Mucosa of rectum (tissue), 2 donors: ENCODE measurements around the gene NUDT2.

Experiments used
- H3K27ac ChIP-seq, 2 donors: one replicate each; pipeline ENCODE4 v1.7.0; 2013; ENCODE audit warnings: inconsistent platforms in 2 of 2, low read depth in 2 of 2, low read length in 2 of 2
- H3K27me3 ChIP-seq, 2 donors: one replicate each; pipeline ENCODE4 v1.7.0; 2013; ENCODE audit warnings: low read length in 2 of 2; ENCODE audit not compliant: control insufficient read depth in 2 of 2, insufficient read depth in 2 of 2
- H3K36me3 ChIP-seq, 2 donors: one replicate each; pipeline ENCODE4 v1.7.0; 2013; ENCODE audit warnings: low read length in 2 of 2; ENCODE audit not compliant: control insufficient read depth in 2 of 2, insufficient read depth in 2 of 2
- H3K4me1 ChIP-seq, 2 donors: one replicate each; pipeline ENCODE4 v1.7.0; 2013; ENCODE audit warnings: low read length in 2 of 2, mild to moderate bottlenecking in 1 of 2; ENCODE audit not compliant: control insufficient read depth in 2 of 2, insufficient read depth in 2 of 2
- H3K4me3 ChIP-seq, 2 donors: one replicate each; pipeline ENCODE4 v1.7.0; 2013; ENCODE audit warnings: low read length in 2 of 2
- H3K9ac ChIP-seq, 2 donors: one replicate each; pipeline ENCODE4 v1.7.0; 2013; ENCODE audit warnings: low read length in 2 of 2, low read depth in 1 of 2, mild to moderate bottlenecking in 1 of 2
- H3K9me3 ChIP-seq, 2 donors: one replicate each; pipeline ENCODE4 v1.7.0; 2013; ENCODE audit warnings: low read length in 2 of 2; ENCODE audit not compliant: control insufficient read depth in 2 of 2
- donor health status: healthy.
- donor health status: Normal muscosa, but diverticular disease.

Gene NUDT2

GRCh38 chr9:34369636-34370035 lies 40.3 kb downstream of the NUDT2 start:
- Histone ChIP-seq H3K9ac (no peak overlapping the region), H3K27me3 (no peaks in the 10 kb centered on the region), H3K4me3 (no peak overlapping the region), H3K27ac (no peak overlapping the region), H3K9me3 (no peaks in the 10 kb centered on the region), H3K4me1 (peaks cover 4 to 9% of the 10 kb centered on the region in 2 donors), H3K36me3 (peaks cover 34 to 35% of the 10 kb centered on the region in 2 donors)

- no peak overlapping the region for H3K4me3 ChIP-seq
- no peak overlapping the region for H3K9ac ChIP-seq
Measured at GRCh38 chr9:34370335-34370969, 41.1 kb downstream of the NUDT2 start.

GRCh38 chr9:34370970-34371880 lies 41.9 kb downstream of the NUDT2 start:
- H3K4me1 ChIP-seq, result peaks cover 13 to 21% of the 10 kb centered on the region in 2 donors
- peaks cover 34 to 35% of the 10 kb centered on the region in 2 donors for H3K36me3 ChIP-seq
- no peak overlapping the region for H3K27ac ChIP-seq
- no peaks in the 10 kb centered on the region for H3K9me3 ChIP-seq
- no peaks in the 10 kb centered on the region for H3K27me3 ChIP-seq
- H3K4me3 ChIP-seq, result no peak overlapping the region
- no peak overlapping the region for H3K9ac ChIP-seq

More at GRCh38 chr9:34370335-34370969, 41.1 kb downstream of the NUDT2 start:
- no peaks in the 10 kb centered on the region for H3K9me3 ChIP-seq
- H3K27ac ChIP-seq, result no peak overlapping the region
- H3K27me3 ChIP-seq, result no peaks in the 10 kb centered on the region
- peaks cover 34 to 35% of the 10 kb centered on the region in 2 donors for H3K36me3 ChIP-seq
- peaks cover 6 to 13% of the 10 kb centered on the region in 2 donors for H3K4me1 ChIP-seq

GRCh38 chr9:34371886-34372466 lies 42.6 kb downstream of the NUDT2 start:
- Histone ChIP-seq H3K9ac (no peak overlapping the region), H3K36me3 (peaks cover 34 to 35% of the 10 kb centered on the region in 2 donors), H3K4me3 (no peak overlapping the region), H3K27me3 (no peaks in the 10 kb centered on the region), H3K9me3 (no peaks in the 10 kb centered on the region), H3K27ac (no peak overlapping the region), H3K4me1 (peaks cover 15 to 21% of the 10 kb centered on the region in 2 donors)

GRCh38 chr9:34372467-34373011 lies 43.2 kb downstream of the NUDT2 start:
- peaks cover 31 to 34% of the 10 kb centered on the region in 2 donors for H3K36me3 ChIP-seq
- no peak overlapping the region for H3K27ac ChIP-seq
- H3K9me3 ChIP-seq, result no peaks in the 10 kb centered on the region
- H3K4me3 ChIP-seq, result no peak overlapping the region
- peaks cover 19 to 21% of the 10 kb centered on the region in 2 donors for H3K4me1 ChIP-seq
- H3K27me3 ChIP-seq, result no peaks in the 10 kb centered on the region
- no peak overlapping the region for H3K9ac ChIP-seq

- Histone ChIP-seq H3K9ac (peak overlapping the region in 1 of 2 donors; percentile 54), H3K9me3 (no peaks in the 10 kb centered on the region), H3K4me1 (peaks cover 19 to 21% of the 10 kb centered on the region in 2 donors), H3K4me3 (no peak overlapping the region), H3K27ac (peak overlapping the region; percentile 94 to 98), H3K27me3 (no peaks in the 10 kb centered on the region), H3K36me3 (peaks cover 27 to 32% of the 10 kb centered on the region in 2 donors)
Measured at GRCh38 chr9:34373749-34374148, 44.4 kb downstream of the NUDT2 start.

- peak overlapping the region; percentile 41 to 54 for H3K9ac ChIP-seq
- H3K9me3 ChIP-seq, result no peaks in the 10 kb centered on the region
- H3K27me3 ChIP-seq, result no peaks in the 10 kb centered on the region
- H3K4me3 ChIP-seq, result peak overlapping the region; percentile 23 to 32
- H3K27ac ChIP-seq, result peak overlapping the region; percentile 94 to 98
- peaks cover 19 to 24% of the 10 kb centered on the region in 2 donors for H3K4me1 ChIP-seq
- peaks cover 24 to 30% of the 10 kb centered on the region in 2 donors for H3K36me3 ChIP-seq
Measured at GRCh38 chr9:34374339-34374738, 45.0 kb downstream of the NUDT2 start.

- Histone ChIP-seq H3K4me3 (peak overlapping the region; percentile 94 to 95), H3K36me3 (peaks cover 22 to 23% of the 10 kb centered on the region in 2 donors), H3K27me3 (no peaks in the 10 kb centered on the region), H3K9me3 (no peaks in the 10 kb centered on the region), H3K9ac (peak overlapping the region; percentile 94), H3K4me1 (peaks cover 24 to 31% of the 10 kb centered on the region in 2 donors), H3K27ac (peak overlapping the region; percentile 94 to 98)
Measured at GRCh38 chr9:34374905-34375552, 45.7 kb downstream of the NUDT2 start.

GRCh38 chr9:34375901-34376595 lies 46.7 kb downstream of the NUDT2 start:
- Histone ChIP-seq H3K36me3 (peaks cover 13 to 15% of the 10 kb centered on the region in 2 donors), H3K4me1 (peaks cover 31 to 40% of the 10 kb centered on the region in 2 donors), H3K9ac (peak overlapping the region; percentile 94), H3K9me3 (no peaks in the 10 kb centered on the region), H3K4me3 (peak overlapping the region; percentile 94 to 95), H3K27me3 (no peaks in the 10 kb centered on the region), H3K27ac (peak overlapping the region; percentile 94 to 98)
